MM.1S (cell line): ENCODE measurements around the gene NDOR1.

Experiments used
- DNase-seq: peaks from one replicate; pipeline ENCODE4 v3.0.0-alpha.2; 2015
- H2AFZ ChIP-seq: fragments of 300-600 bp; sonication (generic); 2 replicates; pipeline ENCODE4 v1.6.0; 2016; ENCODE audit warnings: antibody characterized with exemption, low read length
- H3F3A ChIP-seq: fragments of 300-600 bp; sonication (generic); 2 replicates; pipeline ENCODE4 v1.6.1; 2016; ENCODE audit warnings: mild to moderate bottlenecking, antibody characterized with exemption, low read length, moderate library complexity, mixed read lengths; ENCODE audit not compliant: insufficient read depth
- H3K27ac ChIP-seq: fragments of 300-600 bp; sonication (generic); 2 replicates; pipeline ENCODE4 v1.5.1; 2016; ENCODE audit warnings: mild to moderate bottlenecking, low read length
- H3K27me3 ChIP-seq: fragments of 300-600 bp; sonication (generic); replicated peaks from 2 replicates; pipeline ENCODE4 v1.6.0; 2016; ENCODE audit warnings: low read length; ENCODE audit not compliant: insufficient read depth
- H3K36me3 ChIP-seq: fragments of 300-600 bp; sonication (generic); replicated peaks from 2 replicates; pipeline ENCODE4 v1.6.1; 2016; ENCODE audit warnings: mild to moderate bottlenecking, low read length, mixed read lengths; ENCODE audit not compliant: insufficient read depth
- H3K4me1 ChIP-seq: fragments of 300-600 bp; sonication (generic); 2 replicates; pipeline ENCODE4 v1.6.1; 2016; ENCODE audit warnings: low read length, mixed read lengths
- H3K4me2 ChIP-seq: fragments of 300-600 bp; sonication (generic); 2 replicates; pipeline ENCODE4 v1.6.0; 2016; ENCODE audit warnings: low read depth, low read length
- H3K4me3 ChIP-seq: fragments of 300-600 bp; sonication (generic); 2 replicates; pipeline ENCODE4 v1.5.1; 2016; ENCODE audit warnings: low read length, mixed read lengths
- H3K79me2 ChIP-seq: fragments of 300-600 bp; sonication (generic); 2 replicates; pipeline ENCODE4 v1.6.1; 2016; ENCODE audit warnings: mixed run types, low read length, mixed read lengths
- H3K9ac ChIP-seq: fragments of 300-600 bp; sonication (generic); 2 replicates; pipeline ENCODE4 v1.6.1; 2016; ENCODE audit warnings: low read length, mixed read lengths
- H3K9me2 ChIP-seq: fragments of 300-600 bp; sonication (generic); replicated peaks from 2 replicates; pipeline ENCODE4 v1.6.1; 2016; ENCODE audit warnings: mild to moderate bottlenecking, low read length, mixed read lengths; ENCODE audit not compliant: insufficient read depth
- H3K9me3 ChIP-seq: fragments of 300-600 bp; sonication (generic); replicated peaks from 2 replicates; pipeline ENCODE4 v1.6.1; 2016; ENCODE audit warnings: mild to moderate bottlenecking, low read length, mixed read lengths; ENCODE audit not compliant: insufficient read depth
- H4K20me1 ChIP-seq: fragments of 300-600 bp; sonication (generic); 2 replicates; pipeline ENCODE4 v1.6.1; 2016; ENCODE audit warnings: mild to moderate bottlenecking, low read length, moderate library complexity, mixed read lengths; ENCODE audit not compliant: insufficient read depth
- EZH2 ChIP-seq: fragments of 300-600 bp; sonication (generic); optimal IDR thresholded peaks from 2 replicates; pipeline ENCODE3; 2017; ENCODE audit warnings: low read depth, mild to moderate bottlenecking, antibody characterized with exemption, low read length, mixed read lengths
- EZH2phosphoT487 ChIP-seq: fragments of 300-600 bp; sonication (generic); IDR thresholded peaks from 2 replicates; pipeline ENCODE4 v1.6.1; 2018; ENCODE audit warnings: antibody characterized with exemption, low read length
- TF ChIP-seq, protein P1 (sequence below): fragments of 300-600 bp; sonication (generic); IDR thresholded peaks from 2 replicates; pipeline ENCODE4 v1.5.1; 2016; ENCODE audit warnings: antibody characterized with exemption, low read length, mixed read lengths

NDOR1 gene

GRCh38 chr9:137199411-137200121, 5.9 kb upstream of the NDOR1 start:
- peak overlapping the region; percentile 57 for H3K4me2 ChIP-seq
- H3K4me1 ChIP-seq = peaks cover 13% of the 10 kb centered on the region
- no peak for DNase-seq
- H3K27me3 ChIP-seq = no peaks in the 10 kb centered on the region
- H3K79me2 ChIP-seq = peaks cover 25% of the 10 kb centered on the region
- H3F3A ChIP-seq = peaks cover 10% of the 10 kb centered on the region; the same call in 1 of the 2 replicates
- TF ChIP-seq EZH2phosphoT487 (no peak), EZH2 (no peak)
- TF ChIP-seq, protein P1, sequence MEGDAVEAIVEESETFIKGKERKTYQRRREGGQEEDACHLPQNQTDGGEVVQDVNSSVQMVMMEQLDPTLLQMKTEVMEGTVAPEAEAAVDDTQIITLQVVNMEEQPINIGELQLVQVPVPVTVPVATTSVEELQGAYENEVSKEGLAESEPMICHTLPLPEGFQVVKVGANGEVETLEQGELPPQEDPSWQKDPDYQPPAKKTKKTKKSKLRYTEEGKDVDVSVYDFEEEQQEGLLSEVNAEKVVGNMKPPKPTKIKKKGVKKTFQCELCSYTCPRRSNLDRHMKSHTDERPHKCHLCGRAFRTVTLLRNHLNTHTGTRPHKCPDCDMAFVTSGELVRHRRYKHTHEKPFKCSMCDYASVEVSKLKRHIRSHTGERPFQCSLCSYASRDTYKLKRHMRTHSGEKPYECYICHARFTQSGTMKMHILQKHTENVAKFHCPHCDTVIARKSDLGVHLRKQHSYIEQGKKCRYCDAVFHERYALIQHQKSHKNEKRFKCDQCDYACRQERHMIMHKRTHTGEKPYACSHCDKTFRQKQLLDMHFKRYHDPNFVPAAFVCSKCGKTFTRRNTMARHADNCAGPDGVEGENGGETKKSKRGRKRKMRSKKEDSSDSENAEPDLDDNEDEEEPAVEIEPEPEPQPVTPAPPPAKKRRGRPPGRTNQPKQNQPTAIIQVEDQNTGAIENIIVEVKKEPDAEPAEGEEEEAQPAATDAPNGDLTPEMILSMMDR = no peak
- no peaks in the 10 kb centered on the region for H3K9me2 ChIP-seq
- H4K20me1 ChIP-seq = no peaks in the 10 kb centered on the region
- peak overlapping the region; percentile 28; the same call in 1 of the 2 replicates for H3K9ac ChIP-seq
- H2AFZ ChIP-seq = no peak overlapping the region
- H3K4me3 ChIP-seq = peak overlapping the region; percentile 37; the same call in 1 of the 2 replicates
- no peaks in the 10 kb centered on the region for H3K9me3 ChIP-seq
- no peaks in the 10 kb centered on the region for H3K36me3 ChIP-seq
- no peak overlapping the region for H3K27ac ChIP-seq

DNA sequence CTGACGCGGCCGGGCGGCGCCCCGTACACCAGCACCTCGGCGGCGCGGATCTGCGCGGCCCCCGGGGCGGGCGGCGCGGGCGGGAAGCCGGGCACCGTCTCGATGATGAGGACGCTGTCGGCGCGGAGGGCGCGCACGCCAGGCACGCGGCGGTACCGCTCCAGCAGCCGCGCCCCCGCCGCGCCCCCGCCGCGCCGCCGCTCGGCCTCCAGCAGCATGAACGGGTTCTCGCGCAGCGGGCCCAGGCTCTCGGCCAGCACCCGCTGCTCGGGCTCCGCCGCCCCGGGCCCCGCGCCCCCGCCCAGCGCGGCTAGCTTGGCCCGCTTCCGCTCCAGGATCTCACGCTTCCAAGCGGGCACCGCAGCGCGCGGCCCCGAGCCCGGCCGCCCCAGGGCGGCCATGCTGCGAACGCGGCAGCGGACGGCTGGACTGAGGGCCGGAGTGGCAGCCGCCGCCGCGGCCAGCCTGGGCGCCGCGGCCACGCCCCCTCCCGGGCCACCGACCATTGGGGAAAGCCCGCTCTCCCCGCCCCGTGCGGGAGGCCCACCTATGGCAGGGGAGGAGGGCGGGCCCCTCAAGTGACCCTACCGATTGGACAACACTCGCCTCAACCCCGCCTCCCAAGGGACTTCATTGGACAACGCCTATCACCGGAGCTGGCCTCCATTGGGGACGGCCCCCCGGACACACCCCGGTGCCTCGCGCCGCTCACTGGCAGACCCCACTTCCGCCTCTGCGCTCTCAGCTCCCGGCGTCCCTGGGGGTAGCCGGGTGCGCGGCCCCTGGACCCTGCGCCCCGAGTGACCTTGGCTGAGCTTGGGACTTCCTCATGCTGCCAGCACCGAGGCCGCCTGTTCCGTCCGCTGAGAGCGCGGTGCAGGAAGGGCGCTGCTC, 4.9 kb upstream of the NDOR1 start, which contains the start of gene TPRN:
Gene TPRN (minus strand): TSS at position 431 of the 894 bp plus-strand sequence. CDS start 30 bp downstream, at position 401.
- no peaks in the 10 kb centered on the region for H3K27me3 ChIP-seq
- H3K9me2 ChIP-seq = no peaks in the 10 kb centered on the region
- peak; percentile 100 for DNase-seq
- peaks cover 16% of the 10 kb centered on the region for H3K4me1 ChIP-seq
- no peaks in the 10 kb centered on the region for H4K20me1 ChIP-seq
- H3K9ac ChIP-seq = peak within 1 kb of the TSS; percentile 79
- H3K79me2 ChIP-seq = peaks cover 33% of the 10 kb centered on the region
- H3K9me3 ChIP-seq = no peaks in the 10 kb centered on the region
- TF ChIP-seq, protein P1 = no peak
- TF ChIP-seq EZH2phosphoT487 (no peak), EZH2 (no peak)
- peak within 1 kb of the TSS; percentile 50; the same call in 1 of the 2 replicates for H3K27ac ChIP-seq
- no peaks in the 10 kb centered on the region for H3K36me3 ChIP-seq
- peak within 1 kb of the TSS; percentile 79 for H2AFZ ChIP-seq
- peak within 1 kb of the TSS; percentile 97 for H3K4me2 ChIP-seq
- peaks cover 14% of the 10 kb centered on the region; the same call in 1 of the 2 replicates for H3F3A ChIP-seq
- H3K4me3 ChIP-seq = peak within 1 kb of the TSS; percentile 92

DNA sequence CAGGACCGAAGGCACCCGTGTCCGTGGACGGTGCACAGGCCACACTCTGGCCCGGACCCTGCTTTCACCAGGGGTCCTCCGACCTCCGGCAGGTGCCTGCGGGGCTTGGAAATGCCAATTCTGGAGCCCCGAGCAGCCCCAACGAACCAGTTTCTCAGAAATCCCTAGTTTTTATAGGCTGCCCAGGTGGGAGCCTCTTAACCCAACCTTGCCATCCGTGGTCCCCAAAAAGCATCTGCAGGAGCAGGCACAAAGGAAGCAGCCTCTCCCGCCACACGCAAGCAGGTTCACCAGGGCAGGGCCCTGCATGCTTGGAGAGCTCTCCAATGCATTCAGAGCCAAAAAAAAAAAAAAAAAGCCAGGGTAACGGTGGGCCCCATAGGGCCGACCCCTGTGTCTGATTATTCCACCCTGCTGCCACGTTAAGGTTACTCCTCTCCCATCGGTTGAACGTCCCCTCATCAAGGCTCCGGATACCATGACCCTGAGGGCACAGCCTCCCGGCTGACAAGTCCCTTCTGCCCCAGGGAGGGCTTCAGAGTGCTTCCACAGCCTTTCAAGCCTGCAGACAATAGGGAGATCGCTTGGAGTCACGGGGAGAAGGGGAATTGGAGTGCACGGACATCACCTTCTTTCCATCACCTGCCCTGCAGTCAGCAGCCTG, 4.2 kb upstream of the NDOR1 start:
- H3F3A ChIP-seq = peaks cover 14% of the 10 kb centered on the region; the same call in 1 of the 2 replicates
- H3K9me2 ChIP-seq = no peaks in the 10 kb centered on the region
- DNase-seq = no peak
- H3K27ac ChIP-seq = peak overlapping the region; percentile 50; the same call in 1 of the 2 replicates
- no peaks in the 10 kb centered on the region for H3K36me3 ChIP-seq
- H3K4me1 ChIP-seq = peaks cover 18% of the 10 kb centered on the region
- peak overlapping the region; percentile 97 for H3K4me2 ChIP-seq
- no peaks in the 10 kb centered on the region for H3K9me3 ChIP-seq
- peaks cover 41% of the 10 kb centered on the region for H3K79me2 ChIP-seq
- no peaks in the 10 kb centered on the region for H3K27me3 ChIP-seq
- peak overlapping the region; percentile 79 for H2AFZ ChIP-seq
- peak overlapping the region; percentile 79 for H3K9ac ChIP-seq
- no peaks in the 10 kb centered on the region for H4K20me1 ChIP-seq
- peak overlapping the region; percentile 92 for H3K4me3 ChIP-seq
- TF ChIP-seq EZH2 = no peak
- TF ChIP-seq, protein P1 = no peak
- no peak for TF ChIP-seq EZH2phosphoT487
